GM21528 (cell line): ENCODE results near the gene MAP4K1.
"Not testable (repeated sequence)": the region's sequence is repeated elsewhere in the genome, so short reads cannot be mapped to it uniquely, and the experiment has no call there.

Experiments used
- ATAC-seq: cut with Tn5 transposase; IDR thresholded peaks from one replicate; pipeline ENCODE4 v1.9.1; 2021; ENCODE audit warnings: mild to moderate bottlenecking, moderate library complexity; ENCODE audit not compliant: unreplicated experiment, low FRiP score

The MAP4K1 gene

GRCh38 chr19:38653028-38653571, 35.3 kb upstream of the MAP4K1 start:
- no peak for ATAC-seq

DNA sequence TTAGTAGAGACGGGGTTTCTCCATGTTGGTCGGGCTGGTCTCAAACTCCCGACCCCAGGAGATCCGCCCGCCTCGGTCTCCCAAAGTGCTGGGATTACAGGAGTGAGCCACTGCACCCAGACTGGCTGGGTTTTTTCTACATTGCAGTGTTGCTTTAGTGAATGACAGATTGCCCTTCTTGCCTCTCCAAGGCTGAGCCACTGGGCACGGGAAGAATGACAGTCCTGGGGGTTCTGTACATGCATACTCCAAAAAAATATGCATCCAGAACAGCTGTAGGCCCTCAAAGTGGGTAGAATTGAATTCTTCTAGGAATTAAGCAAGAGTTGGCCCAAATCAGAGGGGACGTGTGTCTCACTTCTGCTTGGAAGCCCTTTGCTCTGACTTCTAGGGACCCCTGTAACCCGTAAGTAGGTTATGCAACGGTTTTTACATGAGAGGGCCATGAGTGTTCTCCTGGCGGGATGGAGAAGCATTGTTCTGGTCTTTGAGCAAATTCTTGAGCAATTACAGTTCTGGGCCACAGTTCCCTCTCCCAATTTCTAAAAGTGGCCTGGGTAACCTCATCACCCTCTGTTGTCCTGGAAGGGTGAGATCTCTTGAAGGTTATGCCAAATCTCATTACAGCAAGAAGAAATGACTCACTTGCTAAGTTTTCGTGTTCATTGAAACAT, 33.3 kb upstream of the MAP4K1 start:
- no peak for ATAC-seq

- no peak for ATAC-seq
Measured at GRCh38 chr19:38650172-38650775, 32.5 kb upstream of the MAP4K1 start.

DNA sequence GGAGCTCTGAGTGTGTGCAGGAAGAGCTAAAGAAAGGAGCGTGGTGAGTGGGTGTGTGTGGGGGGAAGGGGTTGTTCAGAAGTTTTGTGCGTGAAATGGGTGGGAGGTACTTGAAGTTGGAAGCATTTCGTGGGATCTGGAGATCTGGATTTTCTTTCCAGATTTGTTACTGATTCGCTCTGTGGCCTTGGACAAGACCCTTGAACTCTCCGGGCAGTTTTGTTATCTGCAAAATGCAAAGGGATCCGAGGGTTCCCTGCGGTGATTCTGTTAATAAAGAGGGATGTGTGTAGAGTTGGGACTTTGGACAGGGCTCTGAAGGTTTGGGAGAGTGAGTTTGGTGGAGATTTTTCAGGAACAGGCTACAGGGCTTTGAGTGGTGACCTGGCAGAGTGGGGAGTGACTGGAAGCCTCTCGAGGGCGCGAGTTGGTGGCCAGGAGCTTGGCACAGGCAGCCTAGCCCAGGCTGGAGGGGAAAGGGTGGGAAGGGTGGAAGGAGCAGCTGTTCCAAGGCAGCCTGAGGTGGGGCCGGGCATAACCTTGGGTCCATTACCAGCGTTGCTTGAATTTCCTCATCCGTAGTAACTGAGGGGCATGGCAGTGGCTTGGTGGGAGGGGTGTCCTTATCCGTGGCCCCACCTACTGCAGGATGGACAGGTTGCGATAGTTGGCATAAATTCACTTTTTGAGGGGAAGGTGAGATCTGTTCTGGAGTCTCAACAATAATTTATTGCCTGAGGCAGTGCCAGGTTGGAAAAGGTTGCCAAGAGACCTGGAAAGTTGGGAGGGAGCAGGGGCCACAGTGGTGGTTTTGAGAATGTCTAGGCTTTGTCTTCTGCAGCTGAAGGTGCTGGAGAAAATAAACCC, 31.8 kb upstream of the MAP4K1 start:
- ATAC-seq, result no peak

DNA sequence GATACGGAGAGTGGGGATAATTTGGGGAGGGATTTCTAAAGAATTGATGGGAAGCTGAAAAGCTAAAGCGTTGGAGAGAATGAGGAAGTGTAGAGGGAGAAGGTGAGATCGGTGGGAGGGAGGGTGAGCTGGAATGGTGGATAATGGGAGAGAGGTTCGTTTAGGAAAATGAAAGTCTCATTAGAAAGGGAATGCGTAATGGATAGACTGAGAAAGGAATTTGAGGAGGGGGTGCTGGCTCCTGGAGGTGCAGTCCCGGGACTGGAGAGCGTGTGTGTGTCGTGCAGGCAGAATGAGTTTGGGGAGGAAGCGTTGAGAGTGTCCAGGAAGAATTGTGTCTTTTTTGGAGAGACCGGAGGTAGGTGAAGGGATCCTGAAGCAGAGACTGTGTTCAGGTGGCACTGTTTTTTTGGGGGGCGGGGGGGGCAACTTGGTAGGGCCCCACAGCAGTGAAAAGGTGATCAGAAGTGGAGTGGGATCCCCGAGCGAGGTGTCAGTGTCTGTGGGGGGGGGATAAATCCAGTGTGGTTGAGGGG, 31.1 kb upstream of the MAP4K1 start:
- ATAC-seq, result no peak

DNA sequence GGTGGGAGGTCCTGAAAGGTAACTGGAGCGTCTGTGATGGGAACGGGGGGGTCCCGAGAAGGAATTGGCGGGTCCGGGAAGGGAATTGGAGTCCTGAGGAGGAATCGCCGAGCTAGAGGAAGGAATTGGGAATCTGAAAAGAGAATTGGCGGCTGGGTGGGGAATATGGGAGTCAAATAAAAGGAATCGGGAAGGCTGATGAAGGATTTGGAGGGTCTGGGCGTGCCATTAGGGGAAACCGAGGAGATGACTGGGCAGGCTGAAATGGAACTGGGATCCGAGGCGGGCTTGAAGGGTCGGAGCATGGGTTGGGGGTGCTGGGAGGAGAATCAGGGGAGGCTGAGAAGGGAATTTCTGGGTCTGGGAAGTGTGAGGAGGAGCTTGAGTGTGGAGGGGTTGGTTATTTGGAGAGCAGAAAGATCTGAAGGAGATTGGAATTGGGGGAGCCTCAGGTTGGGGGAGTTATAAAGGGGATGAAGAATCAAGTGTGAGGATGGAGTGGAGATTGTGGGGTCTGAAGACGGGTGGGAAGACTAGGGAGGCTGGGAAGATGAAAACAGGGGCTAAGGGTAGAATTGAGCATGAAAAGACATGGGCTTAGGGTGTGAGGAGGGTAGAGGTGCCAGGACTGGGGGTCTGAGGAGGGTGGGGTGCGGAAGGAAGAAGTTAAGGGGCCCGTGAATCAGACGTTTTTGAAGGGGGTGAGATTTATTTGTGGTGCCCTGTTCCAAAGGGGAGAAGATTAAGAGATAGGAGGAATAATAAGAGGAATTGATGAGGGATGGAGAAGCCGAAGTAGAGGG, 30.4 kb upstream of the MAP4K1 start:
- no peak for ATAC-seq

DNA sequence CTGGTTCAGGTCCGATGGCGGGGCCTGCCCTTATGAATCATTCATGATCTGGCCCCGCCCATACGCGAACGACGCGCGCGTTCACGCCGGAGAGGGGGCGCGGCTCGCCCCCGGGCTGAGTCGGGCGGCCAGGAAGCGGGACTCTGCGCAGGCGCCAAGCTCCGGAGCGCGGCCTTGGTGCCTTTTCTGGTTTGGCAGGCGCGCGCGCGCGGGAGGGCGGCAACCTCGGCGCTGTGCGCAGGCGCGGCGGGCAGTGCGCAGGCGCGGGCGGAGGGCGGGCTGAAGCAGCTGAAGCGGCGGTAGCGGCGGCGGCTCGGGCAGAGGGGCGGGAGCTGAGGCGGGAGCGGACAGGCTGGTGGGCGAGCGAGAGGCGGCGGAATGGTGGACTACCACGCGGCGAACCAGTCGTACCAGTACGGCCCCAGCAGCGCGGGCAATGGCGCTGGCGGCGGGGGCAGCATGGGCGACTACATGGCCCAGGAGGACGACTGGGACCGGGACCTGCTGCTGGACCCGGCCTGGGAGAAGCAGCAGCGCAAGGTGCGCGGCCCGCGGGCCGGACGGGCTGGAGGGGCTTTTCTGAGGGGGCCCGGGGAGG, 29.7 kb upstream of the MAP4K1 start, which contains the start of gene ACTN4:
ACTN4 (plus strand) TSS at position 282 of the 598 bp plus-strand sequence; CDS start at position 379, 97 bp downstream.
- peak; percentile 81 for ATAC-seq

DNA sequence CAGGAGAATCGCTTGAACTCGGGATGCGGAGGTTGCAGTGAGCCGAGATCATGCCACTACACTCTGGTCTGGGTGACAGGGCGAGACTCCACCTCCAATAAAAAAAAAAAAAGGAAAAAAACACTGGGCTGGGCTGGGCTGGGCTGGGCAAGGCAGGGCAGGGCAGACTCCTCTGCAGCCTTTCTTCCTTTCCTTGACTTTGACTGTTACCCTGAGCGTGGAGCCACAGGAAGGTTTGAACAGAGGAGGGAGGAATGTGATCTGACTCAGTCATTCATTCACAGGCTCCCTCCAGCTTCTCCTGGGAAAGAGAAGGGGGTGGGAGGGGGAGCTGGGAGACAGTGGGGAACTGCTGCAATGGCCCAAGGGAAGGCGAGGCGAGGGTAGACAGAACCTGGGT, 27.0 kb upstream of the MAP4K1 start:
- no peak for ATAC-seq

- ATAC-seq, result no peak
Measured at GRCh38 chr19:38642176-38642575, 24.4 kb upstream of the MAP4K1 start.

- no peak for ATAC-seq
Measured at GRCh38 chr19:38640368-38640767, 22.6 kb upstream of the MAP4K1 start.

- no peak for ATAC-seq
Measured at GRCh38 chr19:38639679-38640078, 21.9 kb upstream of the MAP4K1 start.

GRCh38 chr19:38638461-38638860, 20.7 kb upstream of the MAP4K1 start:
- ATAC-seq, result no peak

DNA sequence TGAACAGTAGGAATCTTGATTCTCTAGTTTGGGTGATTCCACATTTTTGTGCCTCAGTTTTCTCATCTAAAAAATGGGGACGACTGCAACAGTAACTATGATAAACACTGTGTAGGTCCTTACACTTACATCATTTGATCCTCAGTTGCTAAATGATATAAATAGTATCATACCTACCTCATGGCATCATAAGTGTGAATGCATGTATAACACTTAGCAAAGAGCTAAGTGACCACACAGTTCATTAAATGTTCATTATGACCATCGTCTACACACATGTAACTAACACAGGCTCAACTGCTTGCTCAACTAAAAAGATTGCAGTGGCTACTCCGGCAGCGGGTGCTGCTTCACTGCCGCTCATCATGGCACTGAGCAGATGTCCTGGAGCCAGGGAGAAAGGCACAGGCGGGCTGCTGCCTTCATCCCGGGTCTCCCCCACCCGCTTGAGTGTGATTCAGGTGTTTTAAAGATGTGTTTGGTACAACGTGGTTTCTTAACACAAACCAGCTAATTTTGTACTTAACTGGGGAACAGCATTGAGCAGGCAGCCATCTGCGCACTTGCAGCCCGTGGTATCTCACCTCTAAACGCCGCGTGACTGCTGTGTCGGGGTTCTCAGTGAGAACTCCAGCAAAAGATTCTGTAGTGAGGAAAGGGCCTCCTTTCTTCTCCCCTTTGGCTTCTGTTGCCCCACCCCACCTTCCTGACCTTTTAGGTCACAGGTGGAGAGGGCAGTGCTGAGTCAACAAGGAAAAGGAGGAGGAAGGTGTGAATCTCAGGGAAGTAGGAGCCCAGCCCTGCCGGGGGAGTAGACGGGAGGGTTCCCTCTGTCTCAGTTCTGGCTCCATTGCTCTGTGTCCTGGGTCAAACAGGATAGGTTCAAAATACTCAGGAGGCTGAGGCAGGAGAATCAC, 18.0 kb upstream of the MAP4K1 start:
- no peak for ATAC-seq

GRCh38 chr19:38634757-38635482, 17.2 kb upstream of the MAP4K1 start:
- no peak for ATAC-seq

GRCh38 chr19:38632476-38633213, 14.9 kb upstream of the MAP4K1 start:
- no peak for ATAC-seq

- ATAC-seq, result not testable (repeated sequence)
Measured at GRCh38 chr19:38631811-38632475, 14.2 kb upstream of the MAP4K1 start.

GRCh38 chr19:38631301-38631700, 13.5 kb upstream of the MAP4K1 start:
- not testable (repeated sequence) for ATAC-seq
